ENCODE measurements around the gene SP100. TPM values are rescaled to one million over a fixed set of nuclear protein-coding genes. Genes with fewer than 3 reads are reported as not detected.

The SP100 gene
- total and polyA plus RNA-seq, 2 of the 13 experiments (the other 11 are each of a cell fraction or from before 2014, with no cell fraction given), result 12.6 to 16.5 TPM

- TF ChIP-seq DZIP1 (CRISPR knock-in tag; IDR thresholded peaks at IDR 0.05) (no peak), NRL (CRISPR knock-in tag; IDR thresholded peaks at IDR 0.05; ENCODE audit: borderline replicate concordance) (no peak)
Observed at GRCh38 chr2:230542751-230543150, 126.8 kb downstream of the SP100 start (continued).

- DNase-seq (ENCODE audit: low spot score) (no peak), ATAC-seq (no peak), FAIRE-seq (no peak)
- Histone ChIP-seq H3K79me2 (ENCODE audit: insufficient read depth, low read length) (no peaks in the 10 kb centered on the region), H3K27ac (ENCODE audit: extremely low read length, insufficient read depth, low read length) (no peak overlapping the region), H3K4me2 (ENCODE audit: low read depth, low read length) (no peak overlapping the region), H3K4me1 (ENCODE audit: insufficient read depth, low read length) (no peaks in the 10 kb centered on the region), H3K27me3 (ENCODE audit: control insufficient read depth in 1 of 2, insufficient read depth in 2 of 2, low read length in 2 of 2) (peaks cover 0 to 8% of the 10 kb centered on the region in 2 experiments; a peak in 1 of 5 replicates), H4K20me1 (ENCODE audit: insufficient read depth, low read length) (no peaks in the 10 kb centered on the region), H3K36me3 (replicated peaks in 1 of 2; ENCODE audit: control insufficient read depth in 1 of 2, insufficient read depth in 2 of 2, low read length in 2 of 2) (no peaks in the 10 kb centered on the region), H3K9ac (ENCODE audit: insufficient read depth, low read depth, low read length) (no peak overlapping the region), H3K4me3 (replicated peaks in 1 of 3; ENCODE audit: insufficient read depth in 1 of 3, low read depth in 2 of 3, low read length in 3 of 3) (no peak overlapping the region), H3K9me3 (ENCODE audit: low read length) (0 out of 2 replicates have a peak, but pooled peaks cover 3% of the 10 kb centered on the region), H2AFZ (ENCODE audit: low read length) (no peak overlapping the region)
- intact Hi-C loops (cut with micrococcal nuclease; ENCODE audit: unreplicated experiment) (no loop called here), in situ Hi-C loops (cut with HindIII; ENCODE audit: extremely low pct_ligation_motif_present, low pct_unique_long_range_greater_than_20kb) (no loop called here)
- ChIA-PET CTCF (ENCODE audit: low intra/inter-chr PET ratio, low total read pairs) (no interaction called here), POLR2A (no interaction called here)
- BruUV-seq (replicated peaks), result no TSS peak
- WGBS (ENCODE audit: low lambda C conversion rate), result 47% methylated on average over 2 of the region's 2 CpGs
- TF ChIP-seq CEBPG (CRISPR knock-in tag; IDR thresholded peaks at IDR 0.05) (0 out of 2 replicates have a peak, but pooled peaks have one; percentile 27), IRX3 (CRISPR knock-in tag; IDR thresholded peaks at IDR 0.05; ENCODE audit: borderline replicate concordance, low read depth) (no peak), PBX3 (CRISPR knock-in tag; IDR thresholded peaks at IDR 0.05; ENCODE audit: borderline replicate concordance) (no peak), ATF3 (CRISPR knock-in tag; IDR thresholded peaks at IDR 0.05) (peak; percentile 62; the same call in 1 of the 2 replicates), POLR2AphosphoS5 (IDR thresholded peaks at IDR 0.05; ENCODE audit: low read depth, low read length) (no peak), AHDC1 (CRISPR knock-in tag; IDR thresholded peaks at IDR 0.05; ENCODE audit: borderline replicate concordance) (no peak), CEBPB (IDR thresholded peaks at IDR 0.05; ENCODE audit: borderline replicate concordance, low read depth, low read length) (peak; percentile 14; the same call in 1 of the 2 replicates), ISL2 (CRISPR knock-in tag; IDR thresholded peaks at IDR 0.05) (no peak)
Observed at GRCh38 chr2:230552181-230552580, 136.2 kb downstream of the SP100 start.

Measured in HepG2 (cell line).